RWPE1 (cell line): Measurements from ENCODE around the gene NPHS2.

Source experiments
- CTCF ChIA-PET: fragments of 350-600 bp; sonication (Branson Sonifier 250); formaldehyde crosslinking; extraction: SDS; loops from one replicate; lab custom pipeline; 2021; lab: Yijun Ruan, JAX
- POLR2A ChIA-PET: fragments of 400-600 bp; formaldehyde crosslinking; extraction: SDS; loops from one replicate; lab custom pipeline; 2020; ENCODE audit warnings: antibody characterized with exemption; ENCODE audit not compliant: low non-redundant PET; lab: Yijun Ruan, JAX
- DNase-seq: peaks from one replicate; pipeline ENCODE4 v3.0.0; 2012; ENCODE audit warnings: low spot score
- H3K27ac ChIP-seq: fragments of 450-650 bp; 2 replicates; pipeline ENCODE4 v1.5.1; 2017
- TF ChIP-seq, protein P1 (sequence below): fragments of 450-650 bp; conservative IDR thresholded peaks from 2 replicates; pipeline ENCODE4 v1.5.1; 2017; ENCODE audit warnings: low read depth, mild to moderate bottlenecking

NPHS2 gene

DNA sequence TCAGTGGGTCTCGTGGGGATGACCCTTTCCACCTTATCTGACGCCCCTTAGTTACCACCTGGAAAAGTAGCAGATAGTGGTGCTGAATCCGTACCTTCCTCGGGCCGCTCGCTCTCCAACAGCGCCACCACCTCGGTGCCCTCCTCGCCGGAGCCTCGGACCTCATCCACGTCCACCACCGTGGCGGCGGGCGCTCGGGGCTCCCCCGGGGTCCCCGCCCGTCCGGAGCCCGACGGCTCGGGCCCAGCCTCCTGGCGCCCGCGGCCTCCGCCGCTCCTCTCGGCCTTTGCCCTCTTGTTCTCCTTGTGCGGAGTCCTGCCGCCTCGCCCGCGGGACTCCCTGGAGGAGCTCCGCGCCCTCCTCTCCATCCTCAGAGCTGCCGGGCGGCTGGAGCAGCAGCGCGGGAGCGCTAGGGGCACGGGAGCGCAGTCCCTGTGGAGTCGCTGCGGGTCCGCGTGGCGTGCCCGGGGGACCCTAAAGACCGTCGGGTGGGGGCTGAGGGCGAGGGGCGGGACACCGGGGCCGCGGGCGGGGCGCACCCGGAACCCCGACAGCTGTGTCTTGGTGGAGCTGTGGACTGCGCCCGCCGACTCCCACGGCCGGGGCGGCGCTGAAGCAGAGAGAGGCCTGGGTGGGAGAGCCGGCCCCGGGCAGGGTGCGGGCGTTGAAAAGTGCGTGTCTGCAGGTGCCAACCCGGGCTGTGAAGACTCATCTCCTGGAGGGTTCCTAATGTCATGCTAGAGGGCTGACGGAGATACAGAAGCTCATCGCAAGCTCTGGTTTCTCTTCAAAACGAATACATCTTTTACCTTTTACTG is at the start of gene NPHS2:
Gene NPHS2 (minus strand): TSS at position 452 of the 818 bp plus-strand sequence. CDS start 84 bp downstream, at position 368.
- TF ChIP-seq, protein P1, sequence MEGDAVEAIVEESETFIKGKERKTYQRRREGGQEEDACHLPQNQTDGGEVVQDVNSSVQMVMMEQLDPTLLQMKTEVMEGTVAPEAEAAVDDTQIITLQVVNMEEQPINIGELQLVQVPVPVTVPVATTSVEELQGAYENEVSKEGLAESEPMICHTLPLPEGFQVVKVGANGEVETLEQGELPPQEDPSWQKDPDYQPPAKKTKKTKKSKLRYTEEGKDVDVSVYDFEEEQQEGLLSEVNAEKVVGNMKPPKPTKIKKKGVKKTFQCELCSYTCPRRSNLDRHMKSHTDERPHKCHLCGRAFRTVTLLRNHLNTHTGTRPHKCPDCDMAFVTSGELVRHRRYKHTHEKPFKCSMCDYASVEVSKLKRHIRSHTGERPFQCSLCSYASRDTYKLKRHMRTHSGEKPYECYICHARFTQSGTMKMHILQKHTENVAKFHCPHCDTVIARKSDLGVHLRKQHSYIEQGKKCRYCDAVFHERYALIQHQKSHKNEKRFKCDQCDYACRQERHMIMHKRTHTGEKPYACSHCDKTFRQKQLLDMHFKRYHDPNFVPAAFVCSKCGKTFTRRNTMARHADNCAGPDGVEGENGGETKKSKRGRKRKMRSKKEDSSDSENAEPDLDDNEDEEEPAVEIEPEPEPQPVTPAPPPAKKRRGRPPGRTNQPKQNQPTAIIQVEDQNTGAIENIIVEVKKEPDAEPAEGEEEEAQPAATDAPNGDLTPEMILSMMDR = no peak
- POLR2A ChIA-PET = interaction anchor here (0.7 kb wide), 1 partner anchor 108 kb away, joined by 3 read pairs; no protein-coding TSS in a partner anchor
- CTCF ChIA-PET = no interaction called here
- H3K27ac ChIP-seq = no peak within 1 kb of the TSS
- DNase-seq = no peak

GRCh38 chr1:179612361-179612760 is 36.6 kb upstream of the NPHS2 start:
- H3K27ac ChIP-seq = no peak overlapping the region
- CTCF ChIA-PET = no interaction called here
- TF ChIP-seq, protein P1 = no peak
- DNase-seq = no peak
- POLR2A ChIA-PET = no interaction called here

- no peak overlapping the region for H3K27ac ChIP-seq
- TF ChIP-seq, protein P1 = no peak
- ChIA-PET POLR2A (no interaction called here), CTCF (interaction anchor here (0.7 kb wide), 1 partner anchor 89 kb away, joined by 4 read pairs; no protein-coding TSS in a partner anchor)
- no peak for DNase-seq
These were observed 25.3 kb upstream of the NPHS2 start for GRCh38 chr1:179601093-179601492.

- no peak overlapping the region for H3K27ac ChIP-seq
- TF ChIP-seq, protein P1 = peak; percentile 27
- ChIA-PET POLR2A (no interaction called here), CTCF (interaction anchor here (0.6 to 1.2 kb wide), 6 partner anchors 14 to 840 kb away, joined by 3 to 4 read pairs (median 4); no protein-coding TSS in a partner anchor)
- DNase-seq = no peak
These were observed 24.0 kb upstream of the NPHS2 start for GRCh38 chr1:179599623-179600249.

DNA sequence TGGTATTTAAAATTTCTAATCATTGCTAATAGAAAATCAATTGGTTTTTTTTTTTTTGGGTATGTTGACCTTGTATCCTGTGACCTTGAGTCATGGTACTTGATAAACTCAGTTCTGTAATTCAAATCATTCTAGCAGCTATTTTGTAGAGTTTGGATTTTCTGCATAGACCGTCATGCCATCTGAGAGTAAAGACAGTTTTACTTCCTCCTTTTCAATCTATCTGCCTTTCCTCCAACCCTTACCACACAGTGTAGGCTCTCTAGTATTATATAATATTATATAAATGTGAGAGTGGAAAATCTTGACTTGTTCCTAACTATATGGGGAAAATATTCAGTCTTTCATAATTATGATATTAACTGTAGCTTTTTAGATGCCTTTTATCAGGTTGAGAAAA is 22.9 kb upstream of the NPHS2 start:
- H3K27ac ChIP-seq = no peak overlapping the region
- DNase-seq = no peak
- TF ChIP-seq, protein P1 = no peak
- ChIA-PET CTCF (interaction anchor here (0.8 to 0.9 kb wide), 2 partner anchors 13 to 520 kb away, joined by 3 to 4 read pairs; no protein-coding TSS in a partner anchor), POLR2A (no interaction called here)
